Kidney capillary endothelial cell (primary cell): ENCODE data around the gene BCORL1.

Experiments
- DNase-seq: peaks from one replicate; pipeline ENCODE4 v3.0.0-alpha.2; 2018; ENCODE audit warnings: low spot score

Gene BCORL1

GRCh38 chrX:130057209-130057608, 74.8 kb downstream of the BCORL1 start:
- DNase-seq = no peak

- no peak for DNase-seq
These were observed 76.2 kb downstream of the BCORL1 start for GRCh38 chrX:130058652-130059051.

GRCh38 chrX:130060122-130061069, 78.0 kb downstream of the BCORL1 start:
- peak; percentile 42 for DNase-seq

GRCh38 chrX:130066975-130067615, 84.7 kb downstream of the BCORL1 start:
- no peak for DNase-seq

- no peak for DNase-seq
These were observed 89.3 kb downstream of the BCORL1 start for GRCh38 chrX:130071611-130072344.

GRCh38 chrX:130072345-130072740, 89.9 kb downstream of the BCORL1 start:
- no peak for DNase-seq

- DNase-seq = no peak
These were observed 93.3 kb downstream of the BCORL1 start for GRCh38 chrX:130075777-130076176.

- DNase-seq = peak; percentile 47
These were observed 97.5 kb downstream of the BCORL1 start for GRCh38 chrX:130079824-130080406.

- no peak for DNase-seq
These were observed 98.4 kb downstream of the BCORL1 start for GRCh38 chrX:130080791-130081367.

GRCh38 chrX:130081421-130082045, 99.1 kb downstream of the BCORL1 start:
- no peak for DNase-seq

GRCh38 chrX:130082244-130083106, 100.0 kb downstream of the BCORL1 start:
- DNase-seq = no peak

GRCh38 chrX:130083107-130083490, 100.7 kb downstream of the BCORL1 start:
- no peak for DNase-seq

GRCh38 chrX:130083656-130084382, 101.4 kb downstream of the BCORL1 start:
- no peak for DNase-seq

- no peak for DNase-seq
These were observed 102.3 kb downstream of the BCORL1 start for GRCh38 chrX:130084631-130085237.

- peak; percentile 68 for DNase-seq
These were observed 103.4 kb downstream of the BCORL1 start for GRCh38 chrX:130085551-130086446.

- DNase-seq = no peak
These were observed 104.2 kb downstream of the BCORL1 start for GRCh38 chrX:130086447-130087206.

- no peak for DNase-seq
These were observed 107.9 kb downstream of the BCORL1 start for GRCh38 chrX:130090364-130090763.
